Heart left ventricle (tissue), 16 donors: ENCODE measurements around the gene CENPA. TPM values are rescaled to one million over a fixed set of nuclear protein-coding genes. Genes with fewer than 3 reads are reported as not detected.
"Not testable (repeated sequence)": the region's sequence is repeated elsewhere in the genome, so short reads cannot be mapped to it uniquely, and the experiment has no call there.

Experiments
- ATAC-seq, 4 donors: fragments of 200-7000 bp; cut with Tn5 transposase; one replicate each; pipeline ENCODE4 v1.9.1; 2020 to 2022; ENCODE audit warnings: moderate library complexity in 4 of 4, mild to moderate bottlenecking in 3 of 4, moderate number of reproducible peaks in 1 of 4
- DNase-seq, 5 donors: peaks; one replicate each; pipeline ENCODE4 v3.0.0-alpha.2; 2020
- H3K27ac ChIP-seq, 12 donors: fragments of 200-600 bp; sonication (generic) in 4 of 12; one replicate each; pipeline versions ENCODE4 v1.5.0 to v1.8.0; 2016 to 2022; ENCODE audit warnings: mild to moderate bottlenecking in 2 of 12
- H3K27me3 ChIP-seq, 9 donors: fragments of 200-600 bp; sonication (generic) in 2 of 9; one replicate each; pipeline versions ENCODE4 v1.5.1 to v1.8.0; 2016 to 2022; ENCODE audit warnings: mild to moderate bottlenecking in 3 of 9
- H3K36me3 ChIP-seq, 9 donors: fragments of 200-600 bp; sonication (generic) in 2 of 9; one replicate each; pipeline versions ENCODE4 v1.5.0 to v1.8.0; 2018 to 2022; ENCODE audit warnings: mild to moderate bottlenecking in 2 of 9
- H3K4me1 ChIP-seq, 12 donors: fragments of 200-600 bp; sonication (generic) in 4 of 12; one replicate each; pipeline versions ENCODE4 v1.5.0 to v1.8.0; 2016 to 2022; ENCODE audit warnings: mild to moderate bottlenecking in 3 of 12
- H3K4me3 ChIP-seq, 12 donors: fragments of 200-600 bp; sonication (generic) in 4 of 12; one replicate each; pipeline versions ENCODE4 v1.5.0 to v1.8.0; 2017 to 2022; ENCODE audit warnings: mild to moderate bottlenecking in 9 of 12, moderate library complexity in 4 of 12
- H3K9me3 ChIP-seq, 12 donors: fragments of 200-600 bp; sonication (generic) in 4 of 12; one replicate each; pipeline versions ENCODE4 v1.5.0 to v1.8.0; 2016 to 2022; ENCODE audit warnings: mild to moderate bottlenecking in 1 of 12
- CTCF ChIP-seq, 12 donors: fragments of 200-600 bp; sonication (generic) in 4 of 12; IDR thresholded peaks; one replicate each; pipeline versions ENCODE4 v1.5.0 to v1.8.0; 2018 to 2022; ENCODE audit warnings: antibody characterized with exemption in 12 of 12, mild to moderate bottlenecking in 5 of 12
- POLR2A ChIP-seq, 2 donors: fragments of 450-650 bp; IDR thresholded peaks; one replicate each; pipeline ENCODE4 v1.6.1; 2017; ENCODE audit warnings: antibody characterized with exemption in 2 of 2, mild to moderate bottlenecking in 2 of 2, moderate library complexity in 2 of 2
- WGBS, 4 donors: extraction: QIAGEN DNeasy Blood & Tissue Kit in 2 of 4; methylation state at CpG; one replicate each; pipeline versions ENCODE4 v1.1.5 to v1.1.7; 2013 to 2018; 5-methylcytosine and 5-hydroxymethylcytosine counted together
- intact Hi-C, 10 donors: fragments of 100-400 bp; cut with DNase I; formaldehyde crosslinking; loops; one replicate each; pipeline versions ENCODE4 v1.11.1 to v1.14.2; 2022
- polyA plus RNA-seq, 2 donors: library from polyadenylated mRNA; stranded (reverse); fragments of 200-250 nt; gene quantifications; one replicate each; pipeline ENCODE4 v1.2.3, GENCODE V29; 2013
- total RNA-seq, 9 donors: library from RNA; depleted of rRNA in 2 of 9; stranded (reverse); fragments of >200 nt in 2 of 9; fragmentation: NEBNext Ultra II Directional in 3 of 9; extraction: Animal tissue kit (Norgen Biotek cat#: 25700) in 3 of 9; gene quantifications; one replicate each; pipeline versions ENCODE4 v1.1.0 to v1.2.4, GENCODE V29; 2016 to 2023
- donor health status: ischemic (EF 13 %, LVEDD 7.1; RV severe dilation, severe dysfunction).
- donor health status: healthy with polysubstance abuse.
- donor health status: DM: no; HTN: yes; CAD: no.
- donor health status: DM: no; HTN: no; CAD: no.
- donor health status: ischemic (EF 25% LVEDD 6.9; RV normal size, moderate dysfunction).
- donor health status: ischemic (EF 25% LVEDD 5.7; RV mildly dilated, moderate dysfunction).
- donor health status: healthy.
- donor health status: DM: yes; HTN: yes; CAD: no.
- donor health status: ischemic (EF 35%, LVEDD 5.7; RV mildly dilated, moderate dysfunction).
- donor health status: nonischemic (EF 11% LVEDD 7.7; RV severe dilation, severe dysfunction).
- donor health status: DM: yes; HTN: yes; CAD: no.
- donor health status: PGD.
- donor health status: ischemic (EF 29% LVEDD 5.4; RV normal size, mild dysfunction).
- donor health status: nonischemic (EF 23%, LVEDD 6.1; RV moderate dilation, normal function).

CENPA gene
- total and polyA plus RNA-seq, 11 donors = 0.25 to 26.8 (median 3.2) TPM; not detected in 1

- H3K27me3 ChIP-seq = no peaks in the 10 kb centered on the region
- intact Hi-C loops = no loop called here
- peak in 3 of 4 donors; percentile 61 to 74 (median 63) for ATAC-seq
- peak overlapping the region in 9 of 12 donors; percentile 3 to 85 (median 56) for H3K27ac ChIP-seq
- H3K36me3 ChIP-seq = no peaks in the 10 kb centered on the region
- peaks cover 0 to 18% (median 11%) of the 10 kb centered on the region in 12 donors for H3K4me1 ChIP-seq
- H3K9me3 ChIP-seq = no peaks in the 10 kb centered on the region
- WGBS, 4 donors = 50 to 55% (median 53%) methylated on average over 6 of the region's 6 CpGs
- peak in 2 of 5 donors; percentile 49 to 60 for DNase-seq
- TF ChIP-seq POLR2A (IDR thresholded peaks at IDR 0.05) = peak in 1 of 2 donors; percentile 23
- TF ChIP-seq CTCF (IDR thresholded peaks at IDR 0.05) = no peak
- no peak overlapping the region for H3K4me3 ChIP-seq
These were observed 27.7 kb upstream of the CENPA start for GRCh38 chr2:26757873-26758789.

DNA sequence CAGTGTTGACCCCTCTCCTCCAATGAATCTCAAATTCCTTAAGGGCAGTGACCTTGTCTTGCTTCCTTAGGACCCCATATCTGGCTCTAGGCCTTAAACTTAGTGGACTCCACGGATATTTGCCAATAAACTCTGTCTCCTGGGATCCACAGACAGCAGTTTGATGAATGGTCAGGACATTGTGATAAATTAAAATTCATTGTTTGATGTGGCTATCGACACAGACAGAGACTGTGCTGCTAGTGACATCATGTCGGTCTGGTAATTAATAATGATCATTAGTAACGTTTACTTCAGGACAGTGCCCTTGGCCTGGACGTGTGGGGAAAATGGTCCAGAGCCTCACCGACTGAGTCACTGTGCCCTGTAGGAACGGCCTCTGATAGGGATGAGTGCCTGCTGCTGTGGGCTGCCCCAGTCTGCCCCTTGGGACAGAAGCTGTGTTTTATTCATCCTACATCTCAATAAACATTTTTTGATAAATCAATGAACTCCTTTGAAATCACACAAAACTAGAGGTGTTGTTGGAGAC, 27.0 kb upstream of the CENPA start:
- WGBS, 4 donors = 87 to 94% (median 89%) methylated on average over 7 of the region's 7 CpGs
- TF ChIP-seq CTCF (IDR thresholded peaks at IDR 0.05) (no peak), POLR2A (IDR thresholded peaks at IDR 0.05) (no peak)
- no peaks in the 10 kb centered on the region for H3K36me3 ChIP-seq
- DNase-seq (no peak), ATAC-seq (no peak)
- no peaks in the 10 kb centered on the region for H3K27me3 ChIP-seq
- peak overlapping the region in 5 of 12 donors; percentile 8 to 85 (median 60) for H3K27ac ChIP-seq
- no peak overlapping the region for H3K4me3 ChIP-seq
- no peaks in the 10 kb centered on the region for H3K9me3 ChIP-seq
- peaks cover 0 to 25% (median 17%) of the 10 kb centered on the region in 12 donors for H3K4me1 ChIP-seq
- intact Hi-C loops = no loop called here

DNA sequence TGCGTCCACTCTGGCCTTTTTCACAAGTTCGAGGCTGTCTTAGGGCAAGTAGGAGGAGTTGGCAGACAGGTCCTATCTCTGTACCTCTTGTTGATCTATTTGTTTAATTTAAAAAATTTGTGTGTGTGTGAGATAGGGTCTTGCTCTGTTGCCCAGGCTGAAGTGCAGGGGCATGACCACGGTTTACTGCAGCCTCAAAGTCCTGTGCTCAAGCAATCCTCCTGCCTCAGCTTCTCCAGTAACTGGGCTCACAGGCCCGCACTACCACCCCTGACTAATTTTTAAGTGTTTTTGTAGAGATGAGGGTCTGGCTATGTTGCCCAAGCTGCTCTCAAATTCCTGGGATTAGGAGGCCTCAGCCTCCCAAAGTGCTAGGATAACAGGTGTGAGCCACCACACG, 26.0 kb upstream of the CENPA start:
- WGBS, 4 donors = 93 to 98% (median 96%) methylated on average over 5 of the region's 5 CpGs
- Histone ChIP-seq H3K4me1 (peaks cover 0 to 28% (median 18%) of the 10 kb centered on the region in 12 donors), H3K27me3 (no peaks in the 10 kb centered on the region), H3K9me3 (no peaks in the 10 kb centered on the region), H3K27ac (no peak overlapping the region), H3K4me3 (no peak overlapping the region), H3K36me3 (no peaks in the 10 kb centered on the region)
- DNase-seq (no peak), ATAC-seq (no peak)
- no peak for TF ChIP-seq POLR2A (IDR thresholded peaks at IDR 0.05)
- no peak for TF ChIP-seq CTCF (IDR thresholded peaks at IDR 0.05)
- intact Hi-C loops = no loop called here

DNA sequence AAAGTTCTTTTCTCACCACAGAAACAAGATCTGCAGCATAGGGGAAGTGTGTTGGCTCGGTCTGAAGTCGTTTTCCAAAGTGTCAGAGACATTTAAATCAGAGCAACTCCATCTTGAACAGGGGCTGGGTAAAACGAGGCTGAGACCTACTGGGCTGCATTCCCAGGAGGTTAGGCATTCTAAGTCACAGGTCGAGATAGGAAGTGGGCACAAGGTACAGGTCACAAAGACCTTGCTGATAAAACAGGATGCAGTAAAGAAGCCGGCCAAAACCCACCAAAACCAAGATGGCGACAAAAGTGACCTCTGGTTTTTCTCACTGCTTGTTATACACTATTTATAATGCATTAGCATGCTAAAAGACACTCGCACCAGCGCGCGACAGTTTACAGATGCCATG, 24.9 kb upstream of the CENPA start:
- H3K4me3 ChIP-seq, DNase-seq, intact Hi-C loops, H3K27me3 ChIP-seq, H3K36me3 ChIP-seq, H3K9me3 ChIP-seq, H3K27ac ChIP-seq, ATAC-seq: not testable (repeated sequence)
- peaks cover 3 to 39% (median 29%) of the 10 kb centered on the region in 12 donors for H3K4me1 ChIP-seq
- 70 to 81% (median 73%) methylated on average over 10 of the region's 10 CpGs for WGBS, 4 donors
